Measurements from ENCODE around the gene ADISSP. TPM values are rescaled to one million over a fixed set of nuclear protein-coding genes. Genes with fewer than 3 reads are reported as not detected.

Gene ADISSP
- total and polyA plus RNA-seq, 2 of the 8 experiments (the other 6 are each of a cell fraction or from before 2014, with no cell fraction given): 111 to 141 TPM

GRCh38 chr20:3706774-3707507 lies 60.6 kb downstream of the ADISSP start (continued):
- no peak for TF ChIP-seq RAD21 (IDR thresholded peaks at IDR 0.05 in 1 of 2, conservative IDR thresholded peaks at IDR 0.05 in 1 of 2; ENCODE audit: low read depth in 2 of 2, low read length in 2 of 2)
- TF ChIP-seq, protein P1, sequence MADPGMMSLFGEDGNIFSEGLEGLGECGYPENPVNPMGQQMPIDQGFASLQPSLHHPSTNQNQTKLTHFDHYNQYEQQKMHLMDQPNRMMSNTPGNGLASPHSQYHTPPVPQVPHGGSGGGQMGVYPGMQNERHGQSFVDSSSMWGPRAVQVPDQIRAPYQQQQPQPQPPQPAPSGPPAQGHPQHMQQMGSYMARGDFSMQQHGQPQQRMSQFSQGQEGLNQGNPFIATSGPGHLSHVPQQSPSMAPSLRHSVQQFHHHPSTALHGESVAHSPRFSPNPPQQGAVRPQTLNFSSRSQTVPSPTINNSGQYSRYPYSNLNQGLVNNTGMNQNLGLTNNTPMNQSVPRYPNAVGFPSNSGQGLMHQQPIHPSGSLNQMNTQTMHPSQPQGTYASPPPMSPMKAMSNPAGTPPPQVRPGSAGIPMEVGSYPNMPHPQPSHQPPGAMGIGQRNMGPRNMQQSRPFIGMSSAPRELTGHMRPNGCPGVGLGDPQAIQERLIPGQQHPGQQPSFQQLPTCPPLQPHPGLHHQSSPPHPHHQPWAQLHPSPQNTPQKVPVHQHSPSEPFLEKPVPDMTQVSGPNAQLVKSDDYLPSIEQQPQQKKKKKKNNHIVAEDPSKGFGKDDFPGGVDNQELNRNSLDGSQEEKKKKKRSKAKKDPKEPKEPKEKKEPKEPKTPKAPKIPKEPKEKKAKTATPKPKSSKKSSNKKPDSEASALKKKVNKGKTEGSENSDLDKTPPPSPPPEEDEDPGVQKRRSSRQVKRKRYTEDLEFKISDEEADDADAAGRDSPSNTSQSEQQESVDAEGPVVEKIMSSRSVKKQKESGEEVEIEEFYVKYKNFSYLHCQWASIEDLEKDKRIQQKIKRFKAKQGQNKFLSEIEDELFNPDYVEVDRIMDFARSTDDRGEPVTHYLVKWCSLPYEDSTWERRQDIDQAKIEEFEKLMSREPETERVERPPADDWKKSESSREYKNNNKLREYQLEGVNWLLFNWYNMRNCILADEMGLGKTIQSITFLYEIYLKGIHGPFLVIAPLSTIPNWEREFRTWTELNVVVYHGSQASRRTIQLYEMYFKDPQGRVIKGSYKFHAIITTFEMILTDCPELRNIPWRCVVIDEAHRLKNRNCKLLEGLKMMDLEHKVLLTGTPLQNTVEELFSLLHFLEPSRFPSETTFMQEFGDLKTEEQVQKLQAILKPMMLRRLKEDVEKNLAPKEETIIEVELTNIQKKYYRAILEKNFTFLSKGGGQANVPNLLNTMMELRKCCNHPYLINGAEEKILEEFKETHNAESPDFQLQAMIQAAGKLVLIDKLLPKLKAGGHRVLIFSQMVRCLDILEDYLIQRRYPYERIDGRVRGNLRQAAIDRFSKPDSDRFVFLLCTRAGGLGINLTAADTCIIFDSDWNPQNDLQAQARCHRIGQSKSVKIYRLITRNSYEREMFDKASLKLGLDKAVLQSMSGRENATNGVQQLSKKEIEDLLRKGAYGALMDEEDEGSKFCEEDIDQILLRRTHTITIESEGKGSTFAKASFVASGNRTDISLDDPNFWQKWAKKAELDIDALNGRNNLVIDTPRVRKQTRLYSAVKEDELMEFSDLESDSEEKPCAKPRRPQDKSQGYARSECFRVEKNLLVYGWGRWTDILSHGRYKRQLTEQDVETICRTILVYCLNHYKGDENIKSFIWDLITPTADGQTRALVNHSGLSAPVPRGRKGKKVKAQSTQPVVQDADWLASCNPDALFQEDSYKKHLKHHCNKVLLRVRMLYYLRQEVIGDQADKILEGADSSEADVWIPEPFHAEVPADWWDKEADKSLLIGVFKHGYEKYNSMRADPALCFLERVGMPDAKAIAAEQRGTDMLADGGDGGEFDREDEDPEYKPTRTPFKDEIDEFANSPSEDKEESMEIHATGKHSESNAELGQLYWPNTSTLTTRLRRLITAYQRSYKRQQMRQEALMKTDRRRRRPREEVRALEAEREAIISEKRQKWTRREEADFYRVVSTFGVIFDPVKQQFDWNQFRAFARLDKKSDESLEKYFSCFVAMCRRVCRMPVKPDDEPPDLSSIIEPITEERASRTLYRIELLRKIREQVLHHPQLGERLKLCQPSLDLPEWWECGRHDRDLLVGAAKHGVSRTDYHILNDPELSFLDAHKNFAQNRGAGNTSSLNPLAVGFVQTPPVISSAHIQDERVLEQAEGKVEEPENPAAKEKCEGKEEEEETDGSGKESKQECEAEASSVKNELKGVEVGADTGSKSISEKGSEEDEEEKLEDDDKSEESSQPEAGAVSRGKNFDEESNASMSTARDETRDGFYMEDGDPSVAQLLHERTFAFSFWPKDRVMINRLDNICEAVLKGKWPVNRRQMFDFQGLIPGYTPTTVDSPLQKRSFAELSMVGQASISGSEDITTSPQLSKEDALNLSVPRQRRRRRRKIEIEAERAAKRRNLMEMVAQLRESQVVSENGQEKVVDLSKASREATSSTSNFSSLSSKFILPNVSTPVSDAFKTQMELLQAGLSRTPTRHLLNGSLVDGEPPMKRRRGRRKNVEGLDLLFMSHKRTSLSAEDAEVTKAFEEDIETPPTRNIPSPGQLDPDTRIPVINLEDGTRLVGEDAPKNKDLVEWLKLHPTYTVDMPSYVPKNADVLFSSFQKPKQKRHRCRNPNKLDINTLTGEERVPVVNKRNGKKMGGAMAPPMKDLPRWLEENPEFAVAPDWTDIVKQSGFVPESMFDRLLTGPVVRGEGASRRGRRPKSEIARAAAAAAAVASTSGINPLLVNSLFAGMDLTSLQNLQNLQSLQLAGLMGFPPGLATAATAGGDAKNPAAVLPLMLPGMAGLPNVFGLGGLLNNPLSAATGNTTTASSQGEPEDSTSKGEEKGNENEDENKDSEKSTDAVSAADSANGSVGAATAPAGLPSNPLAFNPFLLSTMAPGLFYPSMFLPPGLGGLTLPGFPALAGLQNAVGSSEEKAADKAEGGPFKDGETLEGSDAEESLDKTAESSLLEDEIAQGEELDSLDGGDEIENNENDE (IDR thresholded peaks at IDR 0.05; ENCODE audit: insufficient replicate concordance, low read length): no peak
- no peak for TF ChIP-seq TCF12 (IDR thresholded peaks at IDR 0.05; ENCODE audit: low read depth, low read length)
- no peak for TF ChIP-seq SIRT6 (IDR thresholded peaks at IDR 0.05; ENCODE audit: low read length)
- no peak for TF ChIP-seq CHD2 (IDR thresholded peaks at IDR 0.05; ENCODE audit: low read length)
- no peak for TF ChIP-seq SP4 (IDR thresholded peaks at IDR 0.05; ENCODE audit: low read length)
